ENCODE data around the gene CRIM1. TPM values are rescaled to one million over a fixed set of nuclear protein-coding genes. Genes with fewer than 3 reads are reported as not detected.

Gene CRIM1
- polyA plus RNA-seq, 3 donors from 2014 or later, result 1.9 to 3.3 (median 3.0) TPM

- H3K9me3 Mint-ChIP-seq, result no peaks in the 10 kb centered on the region
- H3K4me3 Mint-ChIP-seq, result no peak overlapping the region
- peaks cover 10 to 30% (median 11%) of the 10 kb centered on the region in 3 donors for H3K36me3 Mint-ChIP-seq
Measured at GRCh38 chr2:36572719-36573059, 217.1 kb downstream of the CRIM1 start.

GRCh38 chr2:36573165-36573564 lies 217.6 kb downstream of the CRIM1 start:
- peak overlapping the region in 1 of 6 donors; percentile 35 for H3K27ac Mint-ChIP-seq
- H3K4me1 Mint-ChIP-seq, result no peaks in the 10 kb centered on the region
- no peak overlapping the region for H3K4me3 Mint-ChIP-seq
- H3K36me3 Mint-ChIP-seq, result peaks cover 15 to 35% (median 16%) of the 10 kb centered on the region in 3 donors
- no peaks in the 10 kb centered on the region for H3K27me3 Mint-ChIP-seq (ENCODE audit: low read depth in 3 of 3)
- H3K9me3 Mint-ChIP-seq, result no peaks in the 10 kb centered on the region
- DNase-seq, result no peak

More at GRCh38 chr2:36572719-36573059, 217.1 kb downstream of the CRIM1 start:
- peak overlapping the region in 1 of 6 donors; percentile 35 for H3K27ac Mint-ChIP-seq
- no peaks in the 10 kb centered on the region for H3K27me3 Mint-ChIP-seq (ENCODE audit: low read depth in 3 of 3)
- no peak for DNase-seq
- no peaks in the 10 kb centered on the region for H3K4me1 Mint-ChIP-seq

GRCh38 chr2:36574560-36574959 lies 219.0 kb downstream of the CRIM1 start:
- no peaks in the 10 kb centered on the region for H3K27me3 Mint-ChIP-seq (ENCODE audit: low read depth in 3 of 3)
- peak overlapping the region in 2 of 6 donors; percentile 53 to 79 for H3K27ac Mint-ChIP-seq
- H3K36me3 Mint-ChIP-seq, result peaks cover 29 to 48% (median 29%) of the 10 kb centered on the region in 3 donors
- H3K4me3 Mint-ChIP-seq, result no peak overlapping the region
- H3K4me1 Mint-ChIP-seq, result no peaks in the 10 kb centered on the region
- no peak for DNase-seq
- H3K9me3 Mint-ChIP-seq, result no peaks in the 10 kb centered on the region

GRCh38 chr2:36577884-36578283 lies 222.3 kb downstream of the CRIM1 start:
- no peaks in the 10 kb centered on the region for H3K9me3 Mint-ChIP-seq
- no peak for DNase-seq
- H3K4me1 Mint-ChIP-seq, result no peaks in the 10 kb centered on the region
- peaks cover 37 to 64% (median 42%) of the 10 kb centered on the region in 3 donors for H3K36me3 Mint-ChIP-seq
- H3K4me3 Mint-ChIP-seq, result no peak overlapping the region
- H3K27me3 Mint-ChIP-seq (ENCODE audit: low read depth in 3 of 3), result no peaks in the 10 kb centered on the region
- peak overlapping the region in 1 of 6 donors; percentile 15 for H3K27ac Mint-ChIP-seq

GRCh38 chr2:36578343-36579296 lies 223.0 kb downstream of the CRIM1 start:
- peak overlapping the region in 2 of 6 donors; percentile 15 to 31 for H3K27ac Mint-ChIP-seq
- H3K36me3 Mint-ChIP-seq, result peaks cover 43 to 69% (median 45%) of the 10 kb centered on the region in 3 donors

GRCh38 chr2:36579297-36579664 lies 223.7 kb downstream of the CRIM1 start:
- no peaks in the 10 kb centered on the region for H3K9me3 Mint-ChIP-seq
- no peaks in the 10 kb centered on the region for H3K27me3 Mint-ChIP-seq (ENCODE audit: low read depth in 3 of 3)
- H3K36me3 Mint-ChIP-seq, result peaks cover 42 to 72% (median 46%) of the 10 kb centered on the region in 3 donors
- H3K4me3 Mint-ChIP-seq, result no peak overlapping the region
- peaks cover 0 to 3% of the 10 kb centered on the region in 2 donors for H3K4me1 Mint-ChIP-seq
- peak overlapping the region in 1 of 6 donors; percentile 55 for H3K27ac Mint-ChIP-seq
- no peak for DNase-seq

More at GRCh38 chr2:36578343-36579296, 223.0 kb downstream of the CRIM1 start:
- no peak for DNase-seq
- no peaks in the 10 kb centered on the region for H3K27me3 Mint-ChIP-seq (ENCODE audit: low read depth in 3 of 3)
- no peak overlapping the region for H3K4me3 Mint-ChIP-seq
- no peaks in the 10 kb centered on the region for H3K9me3 Mint-ChIP-seq
- H3K4me1 Mint-ChIP-seq, result no peaks in the 10 kb centered on the region

- H3K36me3 Mint-ChIP-seq, result peaks cover 52 to 63% (median 55%) of the 10 kb centered on the region in 3 donors
- H3K27ac Mint-ChIP-seq, result no peak overlapping the region
- H3K9me3 Mint-ChIP-seq, result no peaks in the 10 kb centered on the region
- no peak for DNase-seq
- H3K27me3 Mint-ChIP-seq (ENCODE audit: low read depth in 3 of 3), result no peaks in the 10 kb centered on the region
- no peak overlapping the region for H3K4me3 Mint-ChIP-seq
- peaks cover 3 to 8% of the 10 kb centered on the region in 2 donors for H3K4me1 Mint-ChIP-seq
Measured at GRCh38 chr2:36582538-36582937, 227.0 kb downstream of the CRIM1 start.

- no peaks in the 10 kb centered on the region for H3K27me3 Mint-ChIP-seq (ENCODE audit: low read depth in 3 of 3)
- no peak overlapping the region for H3K4me3 Mint-ChIP-seq
- DNase-seq, result no peak
- peaks cover 48 to 59% (median 51%) of the 10 kb centered on the region in 3 donors for H3K36me3 Mint-ChIP-seq
- H3K4me1 Mint-ChIP-seq, result peaks cover 3 to 8% of the 10 kb centered on the region in 2 donors
- H3K27ac Mint-ChIP-seq, result no peak overlapping the region
- no peaks in the 10 kb centered on the region for H3K9me3 Mint-ChIP-seq
Measured at GRCh38 chr2:36582951-36583350, 227.4 kb downstream of the CRIM1 start.

- peak overlapping the region in 1 of 6 donors; percentile 53 for H3K27ac Mint-ChIP-seq
- no peaks in the 10 kb centered on the region for H3K27me3 Mint-ChIP-seq (ENCODE audit: low read depth in 3 of 3)
- no peak overlapping the region for H3K4me3 Mint-ChIP-seq
- no peak for DNase-seq
- H3K36me3 Mint-ChIP-seq, result peaks cover 35 to 53% (median 43%) of the 10 kb centered on the region in 3 donors
- H3K9me3 Mint-ChIP-seq, result no peaks in the 10 kb centered on the region
- peaks cover 3 to 8% of the 10 kb centered on the region in 2 donors for H3K4me1 Mint-ChIP-seq
Measured at GRCh38 chr2:36584148-36584794, 228.7 kb downstream of the CRIM1 start.

- no peak for DNase-seq
- Mint-ChIP-seq H3K36me3 (peaks cover 29 to 37% (median 31%) of the 10 kb centered on the region in 3 donors), H3K9me3 (no peaks in the 10 kb centered on the region), H3K4me3 (no peak overlapping the region), H3K27me3 (ENCODE audit: low read depth in 3 of 3) (no peaks in the 10 kb centered on the region), H3K27ac (no peak overlapping the region), H3K4me1 (peaks cover 5 to 18% of the 10 kb centered on the region in 2 donors)
Measured at GRCh38 chr2:36586672-36587071, 231.1 kb downstream of the CRIM1 start.

GRCh38 chr2:36587101-36587500 lies 231.5 kb downstream of the CRIM1 start:
- Mint-ChIP-seq H3K27ac (no peak overlapping the region), H3K4me3 (no peak overlapping the region), H3K9me3 (no peaks in the 10 kb centered on the region), H3K36me3 (peaks cover 26 to 37% (median 31%) of the 10 kb centered on the region in 3 donors), H3K27me3 (ENCODE audit: low read depth in 3 of 3) (no peaks in the 10 kb centered on the region), H3K4me1 (peaks cover 5 to 22% of the 10 kb centered on the region in 2 donors)
- DNase-seq, result no peak

GRCh38 chr2:36587556-36587955 lies 232.0 kb downstream of the CRIM1 start:
- DNase-seq, result no peak
- Mint-ChIP-seq H3K27me3 (ENCODE audit: low read depth in 3 of 3) (no peaks in the 10 kb centered on the region), H3K36me3 (peaks cover 22 to 37% (median 29%) of the 10 kb centered on the region in 3 donors), H3K4me1 (peaks cover 5 to 24% of the 10 kb centered on the region in 2 donors), H3K9me3 (no peaks in the 10 kb centered on the region), H3K4me3 (no peak overlapping the region), H3K27ac (no peak overlapping the region)

GRCh38 chr2:36589230-36589630 lies 233.7 kb downstream of the CRIM1 start:
- Mint-ChIP-seq H3K4me3 (no peak overlapping the region), H3K4me1 (peaks cover 8 to 31% of the 10 kb centered on the region in 2 donors)

GRCh38 chr2:36594849-36595248 lies 239.3 kb downstream of the CRIM1 start:
- Mint-ChIP-seq H3K4me1 (peaks cover 32 to 61% of the 10 kb centered on the region in 2 donors), H3K4me3 (no peak overlapping the region), H3K27me3 (ENCODE audit: low read depth in 3 of 3) (no peaks in the 10 kb centered on the region), H3K9me3 (no peaks in the 10 kb centered on the region), H3K36me3 (peaks cover 0 to 9% (median 3%) of the 10 kb centered on the region in 3 donors), H3K27ac (no peak overlapping the region)
- DNase-seq, result no peak

More at GRCh38 chr2:36589230-36589630, 233.7 kb downstream of the CRIM1 start:
- H3K27me3 Mint-ChIP-seq (ENCODE audit: low read depth in 3 of 3), result no peaks in the 10 kb centered on the region
- peaks cover 15 to 31% (median 22%) of the 10 kb centered on the region in 3 donors for H3K36me3 Mint-ChIP-seq
- no peak overlapping the region for H3K27ac Mint-ChIP-seq
- DNase-seq, result no peak
- no peaks in the 10 kb centered on the region for H3K9me3 Mint-ChIP-seq

Data from immature natural killer cell (primary cell).